ENCODE measurements around the gene CRYBA2.

The CRYBA2 gene

DNA sequence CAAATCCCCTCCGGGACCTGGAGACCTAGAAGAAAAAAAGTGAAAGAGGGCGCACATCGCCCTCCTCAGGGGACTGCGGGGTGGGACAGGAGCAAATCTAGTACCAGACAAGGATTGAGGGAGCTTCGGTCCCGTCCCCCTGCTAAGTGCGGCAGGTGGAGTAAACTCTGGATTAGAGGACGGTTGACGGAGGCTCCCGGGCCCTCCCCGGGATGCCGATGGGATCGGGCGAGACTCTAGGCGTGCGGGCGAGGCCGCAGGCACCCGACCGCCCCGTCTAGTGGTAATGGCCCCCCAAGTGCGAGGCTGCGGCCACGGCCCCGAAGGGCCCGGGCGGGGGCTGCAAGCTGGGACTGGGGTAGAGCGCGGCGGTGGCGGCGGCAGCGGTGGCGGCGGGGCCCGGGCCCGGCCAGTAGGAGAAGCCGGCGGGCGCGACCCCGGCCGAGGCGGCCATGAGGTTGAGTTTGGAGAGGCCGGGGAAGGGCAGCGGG, 11.8 kb downstream of the CRYBA2 start:
- DNase-seq: peak in 1 of 2 experiments; percentile 19

DNA sequence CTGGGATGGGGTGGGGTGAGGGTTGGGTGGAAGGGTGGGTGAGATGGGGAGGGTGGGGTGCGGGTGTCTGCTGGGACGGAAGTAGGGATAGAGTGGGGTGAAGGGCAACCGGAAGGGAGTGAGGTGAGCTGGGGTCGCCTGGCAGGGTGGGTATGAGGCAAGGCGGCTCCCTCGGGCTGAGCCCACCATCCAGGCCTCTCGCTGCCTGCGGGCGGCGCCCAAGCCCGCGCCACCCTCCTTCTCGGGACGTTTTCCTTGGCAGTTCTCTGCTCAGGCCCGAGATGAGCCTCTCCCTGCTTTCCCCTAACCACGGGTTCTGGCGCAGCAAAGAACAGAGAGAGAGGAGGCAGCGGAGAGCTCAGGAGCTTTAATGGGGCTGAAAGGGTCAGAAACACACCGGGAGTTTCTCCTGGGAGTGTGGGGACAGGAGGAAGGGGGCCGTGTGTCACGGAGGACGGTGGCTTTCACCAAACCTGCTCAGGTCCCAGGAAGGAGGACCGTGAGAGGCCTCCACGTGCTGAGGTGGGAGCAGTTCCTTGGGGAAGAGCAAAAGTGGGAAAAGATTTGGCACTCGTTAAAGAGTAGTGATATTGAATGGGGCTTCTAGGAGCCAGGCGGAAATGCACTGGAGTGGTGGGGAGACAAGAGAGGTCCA, 12.4 kb downstream of the CRYBA2 start:
- DNase-seq: peak in 1 of 2 experiments; percentile 21

DNA sequence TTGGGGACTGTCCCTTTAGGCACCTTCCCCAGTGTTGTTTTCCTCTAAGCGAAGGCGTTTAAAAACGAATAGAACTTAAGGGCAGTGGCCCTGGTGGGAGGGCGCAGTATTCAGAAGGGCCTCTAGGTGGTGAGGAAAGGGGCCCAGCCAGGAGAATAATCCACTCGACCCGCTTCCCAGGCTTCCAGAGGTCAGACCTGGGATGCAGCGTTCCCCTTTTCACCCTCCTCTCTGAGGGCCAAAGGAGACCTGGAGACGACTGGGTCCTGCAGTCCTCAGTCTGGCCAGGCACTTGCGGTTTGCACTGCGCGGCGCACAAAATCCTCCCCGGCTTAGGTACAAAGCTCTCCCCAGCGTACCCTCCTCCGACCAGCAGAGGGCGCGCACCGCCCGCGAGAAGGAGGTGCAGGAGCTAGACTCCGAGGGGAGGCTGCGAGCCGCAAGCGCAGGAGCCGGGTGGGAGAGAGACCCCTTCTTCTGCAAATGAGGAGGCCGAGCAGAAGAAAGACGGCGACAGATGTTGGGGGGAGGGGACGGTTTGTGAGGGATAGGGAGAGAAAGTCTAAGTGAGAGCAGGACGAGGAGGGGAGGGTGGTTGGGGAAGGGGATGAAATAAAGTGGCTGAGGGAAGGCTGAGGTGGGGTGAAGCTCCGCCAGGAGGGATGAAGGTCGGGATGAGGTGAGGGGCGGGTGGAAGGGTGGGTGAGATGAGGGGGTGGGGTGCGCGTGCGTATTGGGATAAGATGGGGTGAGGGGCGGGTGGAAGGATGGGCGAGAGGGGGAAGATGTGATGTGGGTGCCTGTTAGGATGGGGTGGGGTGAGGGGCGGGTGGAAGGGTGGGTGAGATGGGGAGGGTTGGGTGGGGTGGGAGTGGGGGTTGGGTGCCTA, 13.1 kb downstream of the CRYBA2 start:
- DNase-seq: peak; percentile 90 to 91

DNA sequence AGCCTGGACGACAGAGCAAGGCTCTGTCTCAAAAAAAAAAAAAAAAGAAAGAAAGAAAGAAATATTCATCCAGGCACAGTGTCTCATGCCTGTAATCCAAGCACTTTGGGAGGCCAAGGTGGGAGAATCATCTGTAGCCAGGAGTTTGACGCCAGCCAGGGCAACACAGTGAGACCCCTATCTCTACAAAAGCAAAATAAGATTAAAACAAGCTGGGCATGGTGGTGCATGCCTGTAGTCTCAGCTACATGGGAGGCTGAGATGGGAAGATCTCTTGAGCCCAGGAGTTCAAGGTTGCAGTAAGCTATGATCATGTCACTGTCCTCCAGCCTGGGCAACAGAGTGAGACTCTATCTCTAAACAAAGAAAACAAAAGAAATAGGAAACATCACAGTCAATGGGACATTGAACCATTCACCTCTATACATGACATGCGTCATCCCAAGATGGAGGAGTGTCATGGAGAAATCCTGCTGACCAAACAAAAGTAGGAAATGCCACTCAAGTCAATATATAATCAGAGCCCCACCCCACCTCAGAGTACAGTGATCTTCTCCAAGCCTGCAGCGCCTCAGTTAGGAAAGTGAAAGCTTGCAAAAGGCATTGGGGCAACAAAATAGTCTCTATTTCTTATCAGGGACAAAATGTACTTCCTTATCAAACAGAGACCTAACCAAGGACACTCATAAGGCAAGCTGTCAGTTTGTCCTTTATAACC, 18.0 kb downstream of the CRYBA2 start:
- no peak for DNase-seq

DNA sequence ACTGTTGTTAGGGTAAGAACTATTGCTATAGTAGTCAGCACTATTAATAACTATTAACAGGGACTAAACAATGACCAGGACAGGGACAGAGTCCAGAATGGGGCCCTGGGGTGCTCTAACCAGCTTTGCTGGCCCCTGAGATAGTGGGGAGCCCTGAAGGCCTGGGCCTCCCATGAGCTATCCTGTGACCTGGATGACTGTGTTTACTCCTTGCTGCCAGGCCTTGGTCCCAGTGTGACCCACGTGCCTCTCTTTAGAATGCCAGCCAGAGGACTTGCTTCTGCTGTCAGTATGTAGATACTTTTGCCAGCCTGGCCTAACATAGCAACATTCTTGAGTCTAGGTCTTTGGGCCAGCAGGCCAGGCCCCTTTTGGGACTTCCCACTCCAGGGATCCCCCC, 22.3 kb downstream of the CRYBA2 start:
- DNase-seq: no peak

DNA sequence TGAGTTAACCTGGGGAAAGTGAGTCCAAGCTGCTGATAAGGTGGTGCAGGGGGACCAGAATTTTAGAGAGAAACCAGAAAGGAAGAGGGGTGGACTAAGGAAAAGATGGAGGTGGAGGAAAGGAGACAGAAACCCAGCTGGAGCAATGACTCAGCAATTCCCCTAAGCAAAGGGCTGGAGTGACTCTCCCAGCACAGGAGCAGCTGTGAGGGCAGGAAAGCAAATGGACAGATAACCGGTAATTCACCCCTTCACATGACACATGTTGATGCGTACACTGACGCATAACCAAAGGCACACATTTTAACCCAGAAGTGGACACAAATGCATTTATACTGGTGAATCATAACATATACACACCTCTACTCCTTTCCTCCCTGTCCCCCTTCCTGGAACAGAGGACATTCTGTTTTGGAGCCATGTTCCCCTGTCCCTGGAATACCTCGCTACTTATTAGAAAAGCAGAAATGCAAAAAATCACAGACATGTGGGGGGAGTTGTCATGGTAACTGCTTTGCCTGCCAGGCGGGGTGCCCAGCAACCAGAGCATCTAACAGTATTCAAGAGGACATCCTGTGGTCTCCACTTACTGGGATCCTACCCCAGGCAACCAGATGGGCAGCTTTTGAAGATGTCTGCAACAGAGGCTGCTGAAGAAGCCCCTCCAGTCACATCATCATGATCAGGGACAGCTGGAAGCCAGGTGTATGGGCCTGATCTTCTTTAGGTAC, 29.0 kb downstream of the CRYBA2 start:
- DNase-seq: no peak

DNA sequence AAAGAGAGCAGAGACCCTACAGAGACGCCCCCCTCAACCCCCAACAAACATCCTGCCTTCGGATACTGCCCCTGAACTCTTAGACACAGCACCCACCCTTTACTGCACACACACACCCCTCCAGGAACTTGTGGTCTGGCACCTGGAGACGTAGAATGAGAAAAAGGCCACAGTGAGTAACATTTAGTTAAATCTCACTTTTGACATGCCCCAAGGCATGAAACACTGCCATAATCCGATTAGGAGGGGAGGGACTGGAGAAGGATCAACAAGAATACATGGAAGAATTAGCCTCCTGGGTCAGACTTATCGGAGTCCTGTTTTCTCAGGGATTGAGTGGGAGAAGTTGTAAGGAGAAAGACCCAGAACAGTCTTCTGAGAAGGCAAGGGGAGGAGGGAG, 29.6 kb downstream of the CRYBA2 start:
- no peak for DNase-seq

DNA sequence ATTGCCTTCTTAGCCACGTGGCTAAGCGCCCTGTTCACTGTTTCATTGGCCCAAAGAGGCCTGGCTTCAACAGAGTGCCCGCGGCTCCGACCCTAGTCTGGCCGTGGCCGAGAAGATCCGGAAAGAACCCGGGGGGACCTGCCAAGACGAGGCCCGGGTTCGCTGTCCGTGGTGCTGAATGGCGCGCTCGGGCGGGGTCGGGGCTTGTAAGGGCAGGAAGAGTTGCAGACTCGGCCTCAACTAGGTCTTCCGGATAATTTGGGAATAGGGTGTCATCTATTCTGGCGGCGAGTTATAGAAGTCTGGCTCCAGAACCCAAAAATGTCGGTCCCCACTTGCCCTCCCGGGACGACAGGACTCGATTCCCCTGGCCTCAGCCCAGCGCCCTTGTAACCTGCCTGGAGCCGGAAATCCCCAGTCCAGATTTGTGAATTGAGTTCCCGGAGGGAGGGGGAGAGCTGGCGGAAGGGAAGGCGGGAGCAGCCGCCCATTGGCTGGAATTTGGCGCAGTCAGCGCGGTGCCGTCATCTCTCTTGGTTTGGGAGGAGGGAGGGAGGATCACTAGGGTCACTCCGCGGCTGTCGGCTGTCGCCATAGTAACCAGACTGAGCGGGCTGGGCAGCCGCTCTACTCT, 30.2 kb downstream of the CRYBA2 start:
- DNase-seq: peak; percentile 66 to 70

DNA sequence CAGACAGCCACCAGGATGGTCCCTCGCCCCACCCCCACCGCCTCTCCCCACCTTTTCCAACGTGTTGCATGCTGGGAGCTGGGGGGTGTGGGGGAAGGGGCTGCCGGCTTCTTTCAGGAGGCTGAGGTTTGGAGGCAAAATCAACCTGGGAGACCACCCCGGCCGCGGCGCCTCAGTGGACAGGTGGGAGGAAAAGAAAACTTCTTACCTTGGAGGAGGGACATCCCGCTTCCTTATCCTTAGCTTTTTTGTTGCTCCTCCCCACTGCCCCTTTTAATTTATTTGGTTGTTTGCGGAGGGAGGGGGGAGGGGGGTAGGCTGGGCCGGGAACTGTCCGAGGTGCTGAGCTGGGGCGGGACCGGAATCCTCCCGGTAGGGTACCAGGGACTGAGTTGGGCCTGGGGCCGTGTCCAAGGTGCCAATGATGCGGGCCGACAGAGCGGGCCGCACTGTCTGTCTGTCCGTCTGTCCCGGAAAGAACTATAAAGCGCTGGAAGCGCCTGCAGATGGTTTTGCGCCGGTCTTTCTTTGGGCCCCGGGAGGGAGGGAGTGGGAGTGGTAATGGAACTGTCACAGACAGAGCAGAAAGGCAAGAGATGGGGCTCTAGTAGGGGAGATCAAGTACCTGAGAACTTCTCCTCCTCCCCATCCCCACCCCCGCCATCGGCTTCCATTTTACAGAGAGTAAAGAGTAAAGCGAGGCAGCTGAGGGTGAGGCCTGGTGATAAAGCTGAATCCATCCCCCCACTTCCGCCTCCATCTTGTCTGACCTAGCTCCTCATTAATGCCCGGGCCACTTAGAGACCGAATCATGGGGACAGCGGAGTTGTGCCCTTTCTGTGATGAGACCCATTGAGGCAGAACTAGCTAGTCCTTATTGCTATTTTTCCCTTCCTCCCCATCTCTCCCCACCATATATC, 31.3 kb downstream of the CRYBA2 start:
- DNase-seq: peak in 1 of 2 experiments; percentile 32

DNA sequence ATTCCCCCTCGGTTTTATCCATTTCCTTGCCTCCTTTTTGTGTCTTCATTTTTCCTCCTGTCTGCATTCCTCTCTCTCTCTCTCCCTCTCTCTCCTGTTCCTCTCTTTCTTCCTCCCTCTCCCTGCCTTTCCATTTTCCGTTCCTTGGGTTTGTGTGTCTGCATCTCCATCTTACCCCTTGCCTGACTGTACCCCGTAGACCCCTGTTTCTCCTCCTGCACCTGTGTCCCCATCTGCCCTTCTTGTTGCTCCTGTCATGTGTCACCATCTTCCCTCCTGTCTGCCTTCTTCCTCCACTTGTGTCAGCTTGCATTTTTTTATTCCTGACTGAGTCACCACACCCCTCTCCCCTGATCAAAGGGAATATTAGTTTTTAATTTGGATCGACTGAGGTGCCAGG, 32.0 kb downstream of the CRYBA2 start:
- DNase-seq: no peak

DNA sequence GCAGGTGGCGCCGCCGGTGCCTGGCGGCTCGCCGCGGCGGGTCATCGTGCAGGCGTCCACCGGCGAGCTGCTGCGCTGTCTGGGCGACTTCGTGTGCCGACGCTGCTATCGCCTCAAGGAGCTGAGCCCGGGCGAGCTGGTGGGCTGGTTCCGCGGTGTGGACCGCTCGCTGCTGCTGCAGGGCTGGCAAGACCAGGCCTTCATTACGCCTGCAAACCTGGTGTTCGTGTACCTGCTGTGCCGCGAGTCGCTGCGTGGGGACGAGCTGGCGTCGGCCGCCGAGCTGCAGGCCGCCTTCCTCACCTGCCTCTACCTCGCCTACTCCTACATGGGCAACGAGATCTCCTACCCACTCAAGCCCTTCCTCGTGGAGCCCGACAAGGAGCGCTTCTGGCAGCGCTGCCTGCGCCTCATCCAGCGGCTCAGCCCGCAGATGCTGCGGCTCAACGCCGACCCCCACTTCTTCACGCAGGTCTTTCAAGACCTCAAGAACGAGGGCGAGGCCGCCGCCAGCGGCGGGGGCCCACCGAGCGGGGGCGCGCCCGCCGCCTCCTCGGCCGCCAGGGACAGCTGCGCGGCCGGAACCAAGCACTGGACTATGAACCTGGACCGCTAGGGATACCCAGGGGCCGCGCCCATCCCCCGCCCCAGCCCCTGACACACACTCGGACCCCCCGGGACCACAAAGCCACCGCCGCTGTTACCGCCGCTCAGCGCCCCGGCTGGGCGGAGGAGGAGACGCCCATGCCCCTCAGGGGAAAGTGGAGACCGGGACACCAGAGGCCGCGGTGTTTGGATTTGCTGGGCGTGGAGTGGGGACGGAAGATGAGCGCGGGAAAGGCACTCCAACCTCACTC, 32.7 kb downstream of the CRYBA2 start:
- peak in 1 of 2 experiments; percentile 12 for DNase-seq

DNA sequence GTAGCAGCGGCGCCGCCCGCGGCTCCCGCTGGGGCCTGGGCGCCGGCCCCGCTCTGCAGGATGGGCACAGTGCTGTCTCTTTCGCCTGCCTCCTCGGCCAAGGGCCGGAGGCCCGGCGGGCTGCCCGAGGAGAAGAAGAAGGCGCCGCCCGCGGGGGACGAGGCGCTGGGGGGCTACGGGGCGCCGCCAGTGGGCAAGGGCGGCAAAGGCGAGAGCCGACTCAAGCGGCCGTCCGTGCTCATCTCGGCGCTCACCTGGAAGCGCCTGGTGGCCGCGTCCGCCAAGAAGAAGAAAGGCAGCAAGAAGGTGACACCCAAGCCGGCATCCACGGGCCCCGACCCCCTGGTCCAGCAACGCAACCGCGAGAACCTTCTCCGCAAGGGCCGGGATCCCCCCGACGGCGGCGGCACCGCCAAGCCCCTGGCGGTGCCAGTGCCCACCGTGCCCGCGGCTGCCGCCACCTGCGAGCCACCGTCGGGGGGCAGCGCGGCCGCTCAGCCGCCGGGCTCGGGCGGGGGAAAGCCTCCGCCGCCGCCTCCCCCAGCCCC, 33.4 kb downstream of the CRYBA2 start:
- DNase-seq: no peak

DNA sequence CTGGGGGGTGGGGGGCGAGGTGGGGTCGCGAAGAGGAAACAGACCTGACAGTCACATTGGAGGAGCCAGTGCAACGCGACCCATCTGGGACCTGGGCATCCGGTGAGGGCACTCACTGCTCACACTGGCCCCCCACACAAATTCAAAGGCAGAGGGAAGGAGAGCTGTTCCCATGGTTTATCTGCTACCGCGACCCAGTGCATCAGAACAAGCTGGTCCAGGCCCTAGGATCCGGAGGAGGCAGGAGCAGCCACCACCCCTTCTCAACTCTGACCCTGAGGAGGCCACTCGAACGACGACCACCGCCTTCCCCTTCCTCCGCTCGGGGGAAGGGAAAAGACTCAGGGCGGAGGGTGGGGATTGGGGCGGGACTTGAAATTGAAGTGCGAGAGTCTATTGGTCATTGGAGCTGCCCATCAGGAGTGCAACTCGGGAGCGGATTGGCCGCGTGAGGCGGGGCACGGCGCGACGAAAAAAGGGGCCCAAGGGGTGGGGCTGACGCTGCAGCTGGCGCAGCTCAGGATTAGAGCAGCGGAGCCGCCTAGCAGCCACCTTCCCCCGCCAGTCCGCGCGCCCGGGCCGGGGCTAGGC, 34.0 kb downstream of the CRYBA2 start, which contains the start of gene CDK5R2:
CDK5R2 (plus strand) TSS at position 526 of the 591 bp plus-strand sequence. CDS start 155 bp downstream, outside the sequence.
- peak; percentile 81 to 87 for DNase-seq

DNA sequence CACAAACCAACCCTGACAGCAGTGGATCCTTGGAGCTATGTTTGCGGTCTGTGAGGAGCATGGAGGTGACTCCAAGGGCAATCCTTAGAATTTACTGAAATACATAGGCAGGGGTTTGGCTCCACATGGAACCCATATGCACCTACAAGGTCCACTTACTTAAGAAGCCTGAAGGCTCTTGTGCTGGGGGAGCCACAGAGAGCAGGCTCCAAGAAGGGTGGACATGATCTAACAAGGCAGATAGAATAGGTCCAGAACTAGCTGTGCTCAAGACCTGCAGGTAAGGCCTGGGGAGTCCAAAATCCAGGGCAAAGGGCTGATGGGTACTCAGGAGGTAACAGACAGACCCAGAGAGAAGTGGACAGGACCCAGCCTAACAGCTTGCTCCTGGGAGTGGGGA, 34.9 kb downstream of the CRYBA2 start:
- no peak for DNase-seq

DNA sequence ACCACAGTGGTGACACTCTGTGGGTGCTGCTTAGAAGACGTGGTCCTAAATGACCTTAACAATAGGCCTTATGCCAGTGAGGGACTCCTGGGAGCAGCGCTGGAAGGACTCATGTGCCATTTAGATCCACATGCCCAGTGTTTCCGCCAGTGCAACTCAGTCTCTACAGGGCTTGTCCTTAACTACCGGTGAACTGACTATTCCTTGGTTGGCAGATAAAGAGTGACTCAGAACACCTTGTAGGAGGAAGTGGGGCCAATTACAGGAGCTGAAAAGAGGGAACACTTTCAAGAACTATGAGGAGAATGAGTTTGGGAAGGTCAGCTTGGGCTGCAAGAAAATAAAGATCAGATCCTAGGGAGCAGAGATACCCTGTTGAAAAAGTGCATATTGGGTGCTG, 35.6 kb downstream of the CRYBA2 start:
- DNase-seq: no peak

DNA sequence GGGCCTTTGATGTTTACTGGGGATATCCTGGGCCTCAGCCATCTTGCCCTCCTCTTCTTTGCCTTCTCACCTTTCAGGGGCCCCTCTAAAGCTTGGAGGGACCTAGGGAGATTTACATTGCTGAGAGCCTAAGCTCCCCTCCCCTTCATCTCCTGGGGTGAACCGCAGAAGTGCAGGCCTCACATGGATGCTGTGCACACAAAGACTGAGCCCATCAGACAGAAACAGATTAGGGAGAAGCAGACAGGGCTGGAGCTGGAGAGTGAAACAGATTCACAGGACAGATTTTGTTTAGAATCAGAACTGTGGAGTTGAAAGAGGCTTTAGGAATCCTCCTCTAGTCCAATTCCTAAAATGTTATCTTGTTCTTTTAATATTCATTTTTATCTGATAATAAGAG, 37.2 kb downstream of the CRYBA2 start:
- DNase-seq: no peak

DNA sequence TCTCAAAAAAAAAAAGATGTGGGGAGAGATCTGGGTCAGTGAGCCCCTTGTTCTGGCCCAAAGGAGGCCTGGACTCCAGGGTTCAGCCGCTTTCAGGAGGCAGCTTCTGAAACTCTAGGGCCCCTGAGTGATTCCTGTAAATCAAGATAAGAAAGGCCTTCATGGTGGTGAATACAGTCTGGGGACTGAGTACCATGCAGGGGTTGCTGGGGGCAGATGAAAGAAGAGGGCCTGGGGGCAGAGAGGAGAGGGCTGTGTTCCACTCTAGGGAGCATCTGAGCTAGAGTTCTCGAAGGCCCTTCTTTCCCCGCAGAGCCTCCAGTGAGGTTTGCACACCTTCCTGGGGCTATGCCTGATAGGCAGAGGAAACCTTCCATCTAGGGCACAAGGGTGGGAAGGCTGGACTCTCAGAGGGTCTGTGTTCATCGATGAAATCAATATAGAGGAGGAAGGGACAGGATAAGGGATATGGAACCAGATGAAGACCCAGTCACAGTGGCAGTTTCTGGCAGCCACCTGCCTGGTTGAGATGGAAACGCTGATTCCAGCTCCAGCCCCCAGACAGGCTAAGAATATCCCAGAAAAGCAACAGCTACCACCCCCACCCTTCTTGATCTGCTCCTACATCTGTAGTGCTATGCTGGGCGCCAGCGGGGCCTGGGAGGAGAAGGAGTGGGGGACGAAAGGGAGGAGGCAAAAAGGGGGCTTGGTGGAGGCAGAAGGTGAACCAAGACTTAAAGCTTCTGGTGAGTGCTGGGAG, 38.5 kb downstream of the CRYBA2 start:
- DNase-seq: no peak

DNA sequence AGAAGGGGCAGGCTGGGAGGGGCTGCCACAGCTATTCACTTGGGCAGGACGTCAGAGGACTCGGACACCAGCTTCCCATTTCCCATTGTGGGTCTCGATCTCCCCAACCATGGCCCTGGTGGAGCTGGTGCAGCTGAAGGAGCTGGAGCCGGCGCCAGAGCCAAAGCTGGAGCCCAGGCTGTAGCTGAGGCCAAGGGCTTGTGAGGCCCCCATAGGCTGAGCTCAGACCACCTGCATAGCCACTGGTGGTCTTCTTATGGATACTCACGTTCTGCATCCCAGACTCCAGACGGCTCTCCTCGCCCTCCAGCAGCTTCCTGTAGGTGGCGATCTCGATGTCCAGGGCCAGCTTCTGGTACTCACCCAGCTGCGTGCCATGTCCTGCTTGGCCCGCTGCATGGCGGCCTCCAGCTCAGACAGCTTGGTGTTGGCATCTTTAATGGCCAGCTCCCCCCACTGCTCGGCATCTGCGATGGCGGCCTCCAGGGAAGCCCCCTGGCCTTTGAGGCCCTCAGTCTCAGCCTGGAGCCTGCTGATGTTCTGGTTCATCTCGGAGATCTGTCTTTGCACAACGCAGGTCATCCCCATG, 39.8 kb downstream of the CRYBA2 start:
- DNase-seq: no peak

All from activated CD4-positive, alpha-beta T cell treated with anti-CD3 and anti-CD28 coated beads, Interleukin-2, amount 50 U/mL, for 48 hours (primary cell).